ENCODE results near the gene CPNE8.
A peak's percentile ranks its signal among the peaks of the same experiment; 100 is the strongest.

The CPNE8 gene

DNA sequence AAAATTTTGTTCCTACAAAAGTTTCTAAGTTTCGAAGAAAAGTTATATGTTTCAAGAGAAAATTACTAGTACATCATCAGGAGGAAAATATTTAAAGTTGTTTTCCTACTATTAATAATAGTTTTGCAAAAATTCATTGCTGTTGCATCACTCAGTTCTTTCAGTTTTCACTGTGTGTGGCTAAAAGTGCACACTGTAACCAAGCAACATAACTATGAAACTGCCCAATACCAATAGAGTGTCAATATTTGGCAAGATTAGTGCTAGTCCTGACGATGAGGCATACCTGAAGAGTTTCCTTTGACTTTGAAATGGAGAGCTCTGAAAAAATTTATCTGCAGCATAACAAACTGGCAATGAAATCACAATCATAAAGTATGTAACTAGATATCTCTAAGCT is 194.3 kb downstream of the CPNE8 start:
- Mint-ChIP-seq H3K27me3 (ENCODE audit: low read depth) (no peaks in the 10 kb centered on the region), H3K4me3 (no peak overlapping the region), H3K4me1 (no peaks in the 10 kb centered on the region), H3K27ac (no peak overlapping the region), H3K9me3 (peaks cover 4% of the 10 kb centered on the region), H3K36me3 (ENCODE audit: low read depth) (no peaks in the 10 kb centered on the region)
- TF ChIP-seq, protein P1, sequence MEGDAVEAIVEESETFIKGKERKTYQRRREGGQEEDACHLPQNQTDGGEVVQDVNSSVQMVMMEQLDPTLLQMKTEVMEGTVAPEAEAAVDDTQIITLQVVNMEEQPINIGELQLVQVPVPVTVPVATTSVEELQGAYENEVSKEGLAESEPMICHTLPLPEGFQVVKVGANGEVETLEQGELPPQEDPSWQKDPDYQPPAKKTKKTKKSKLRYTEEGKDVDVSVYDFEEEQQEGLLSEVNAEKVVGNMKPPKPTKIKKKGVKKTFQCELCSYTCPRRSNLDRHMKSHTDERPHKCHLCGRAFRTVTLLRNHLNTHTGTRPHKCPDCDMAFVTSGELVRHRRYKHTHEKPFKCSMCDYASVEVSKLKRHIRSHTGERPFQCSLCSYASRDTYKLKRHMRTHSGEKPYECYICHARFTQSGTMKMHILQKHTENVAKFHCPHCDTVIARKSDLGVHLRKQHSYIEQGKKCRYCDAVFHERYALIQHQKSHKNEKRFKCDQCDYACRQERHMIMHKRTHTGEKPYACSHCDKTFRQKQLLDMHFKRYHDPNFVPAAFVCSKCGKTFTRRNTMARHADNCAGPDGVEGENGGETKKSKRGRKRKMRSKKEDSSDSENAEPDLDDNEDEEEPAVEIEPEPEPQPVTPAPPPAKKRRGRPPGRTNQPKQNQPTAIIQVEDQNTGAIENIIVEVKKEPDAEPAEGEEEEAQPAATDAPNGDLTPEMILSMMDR (IDR thresholded peaks at IDR 0.05; ENCODE audit: unreplicated experiment in 3 of 3) = no peak

GRCh38 chr12:38708466-38708865 is 196.9 kb downstream of the CPNE8 start:
- Mint-ChIP-seq H3K27ac (no peak overlapping the region), H3K9me3 (no peaks in the 10 kb centered on the region), H3K27me3 (ENCODE audit: low read depth) (no peaks in the 10 kb centered on the region), H3K4me3 (no peak overlapping the region), H3K36me3 (ENCODE audit: low read depth) (no peaks in the 10 kb centered on the region), H3K4me1 (no peaks in the 10 kb centered on the region)
- TF ChIP-seq, protein P1 (IDR thresholded peaks at IDR 0.05; ENCODE audit: unreplicated experiment in 3 of 3) = no peak

GRCh38 chr12:38707648-38708047 is 197.7 kb downstream of the CPNE8 start:
- no peaks in the 10 kb centered on the region for H3K36me3 Mint-ChIP-seq (ENCODE audit: low read depth)
- no peaks in the 10 kb centered on the region for H3K9me3 Mint-ChIP-seq
- no peaks in the 10 kb centered on the region for H3K4me1 Mint-ChIP-seq
- no peaks in the 10 kb centered on the region for H3K27me3 Mint-ChIP-seq (ENCODE audit: low read depth)
- H3K4me3 Mint-ChIP-seq = no peak overlapping the region
- TF ChIP-seq, protein P1 (IDR thresholded peaks at IDR 0.05; ENCODE audit: unreplicated experiment in 3 of 3) = no peak
- no peak overlapping the region for H3K27ac Mint-ChIP-seq

GRCh38 chr12:38697289-38697688 is 208.1 kb downstream of the CPNE8 start:
- peaks cover 9% of the 10 kb centered on the region for H3K36me3 Mint-ChIP-seq (ENCODE audit: low read depth)
- TF ChIP-seq, protein P1 (IDR thresholded peaks at IDR 0.05; ENCODE audit: unreplicated experiment in 3 of 3) = no peak
- H3K27me3 Mint-ChIP-seq (ENCODE audit: low read depth) = no peaks in the 10 kb centered on the region
- no peak overlapping the region for H3K4me3 Mint-ChIP-seq
- H3K4me1 Mint-ChIP-seq = no peaks in the 10 kb centered on the region
- H3K27ac Mint-ChIP-seq = no peak overlapping the region
- H3K9me3 Mint-ChIP-seq = peaks cover 2% of the 10 kb centered on the region

- H3K4me1 Mint-ChIP-seq = no peaks in the 10 kb centered on the region
- TF ChIP-seq, protein P1 (IDR thresholded peaks at IDR 0.05; ENCODE audit: unreplicated experiment in 3 of 3) = no peak
- H3K27ac Mint-ChIP-seq = no peak overlapping the region
- peaks cover 2% of the 10 kb centered on the region for H3K9me3 Mint-ChIP-seq
- no peaks in the 10 kb centered on the region for H3K27me3 Mint-ChIP-seq (ENCODE audit: low read depth)
- peaks cover 4% of the 10 kb centered on the region for H3K36me3 Mint-ChIP-seq (ENCODE audit: low read depth)
- H3K4me3 Mint-ChIP-seq = no peak overlapping the region
These were observed 210.3 kb downstream of the CPNE8 start for GRCh38 chr12:38695057-38695456.

GRCh38 chr12:38691164-38691563 is 214.2 kb downstream of the CPNE8 start:
- no peaks in the 10 kb centered on the region for H3K4me1 Mint-ChIP-seq
- TF ChIP-seq, protein P1 (IDR thresholded peaks at IDR 0.05; ENCODE audit: unreplicated experiment in 3 of 3) = no peak
- no peak overlapping the region for H3K4me3 Mint-ChIP-seq
- peaks cover 5% of the 10 kb centered on the region for H3K36me3 Mint-ChIP-seq (ENCODE audit: low read depth)
- H3K27ac Mint-ChIP-seq = peak overlapping the region in 1 of 3 experiments; percentile 53
- H3K27me3 Mint-ChIP-seq (ENCODE audit: low read depth) = no peaks in the 10 kb centered on the region
- no peaks in the 10 kb centered on the region for H3K9me3 Mint-ChIP-seq
